ENCODE measurements around the gene ROCK2.

Gene ROCK2

DNA sequence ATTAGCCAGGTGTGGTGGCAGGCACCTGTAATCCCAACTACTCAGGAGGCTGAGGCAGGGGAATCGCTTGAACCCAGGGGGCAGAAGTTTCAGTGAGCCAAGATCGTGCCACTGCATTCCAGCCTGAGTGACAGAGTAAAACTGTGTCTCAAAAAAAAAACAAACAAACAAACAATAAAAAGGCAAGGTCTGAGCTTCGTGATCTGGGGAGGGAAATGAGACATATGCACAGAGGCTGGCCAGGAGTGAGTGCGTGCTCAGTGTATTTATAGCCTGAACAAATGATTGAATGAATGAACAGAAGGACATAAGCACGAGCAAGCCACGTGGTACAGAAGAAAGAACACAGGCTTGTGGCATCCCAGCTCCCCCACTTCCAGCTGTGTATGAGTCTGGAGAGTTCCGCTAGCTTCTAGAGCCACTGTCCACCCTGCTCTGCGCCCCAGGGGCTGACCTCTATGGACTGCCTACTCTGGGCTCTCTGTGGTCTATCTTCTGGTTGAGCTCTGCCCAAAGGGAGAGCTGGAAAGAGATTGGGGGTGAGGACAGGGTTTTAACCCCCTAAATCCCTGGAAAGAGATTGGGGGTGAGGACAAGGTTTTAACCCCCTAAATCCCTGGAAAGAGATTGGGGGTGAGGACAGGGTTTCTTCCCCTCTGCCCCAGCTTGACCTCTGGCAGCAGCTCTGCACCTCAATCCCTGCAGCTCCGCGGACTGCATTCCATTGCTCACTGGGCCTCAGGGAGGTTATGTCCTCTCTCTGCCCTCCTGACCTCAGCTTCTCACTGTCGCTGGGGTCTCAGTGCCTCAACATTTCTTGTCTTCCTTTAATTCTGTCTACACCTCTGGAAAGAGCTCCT is 11.0 kb upstream of the ROCK2 start:
- TF ChIP-seq CEBPB (IDR thresholded peaks at IDR 0.05): no peak
- no peak for TF ChIP-seq TCF12 (IDR thresholded peaks at IDR 0.05; ENCODE audit: low read depth)
- no peak for TF ChIP-seq ZBTB7A (IDR thresholded peaks at IDR 0.05; ENCODE audit: low read depth)
- TF ChIP-seq TAF1 (IDR thresholded peaks at IDR 0.05; ENCODE audit: low read depth): no peak
- TF ChIP-seq, protein P1, sequence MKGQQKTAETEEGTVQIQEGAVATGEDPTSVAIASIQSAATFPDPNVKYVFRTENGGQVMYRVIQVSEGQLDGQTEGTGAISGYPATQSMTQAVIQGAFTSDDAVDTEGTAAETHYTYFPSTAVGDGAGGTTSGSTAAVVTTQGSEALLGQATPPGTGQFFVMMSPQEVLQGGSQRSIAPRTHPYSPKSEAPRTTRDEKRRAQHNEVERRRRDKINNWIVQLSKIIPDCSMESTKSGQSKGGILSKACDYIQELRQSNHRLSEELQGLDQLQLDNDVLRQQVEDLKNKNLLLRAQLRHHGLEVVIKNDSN (IDR thresholded peaks at IDR 0.05): no peak
- no peak for TF ChIP-seq CREB1 (IDR thresholded peaks at IDR 0.05; ENCODE audit: low read depth)
- TF ChIP-seq YY1 (IDR thresholded peaks at IDR 0.05; ENCODE audit: low read depth): no peak
- TF ChIP-seq EGR1 (IDR thresholded peaks at IDR 0.05): no peak
- TF ChIP-seq, protein P2, sequence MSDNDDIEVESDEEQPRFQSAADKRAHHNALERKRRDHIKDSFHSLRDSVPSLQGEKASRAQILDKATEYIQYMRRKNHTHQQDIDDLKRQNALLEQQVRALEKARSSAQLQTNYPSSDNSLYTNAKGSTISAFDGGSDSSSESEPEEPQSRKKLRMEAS (IDR thresholded peaks at IDR 0.05): no peak
- no peak for TF ChIP-seq NFIC (IDR thresholded peaks at IDR 0.05)
- TF ChIP-seq, protein P3, sequence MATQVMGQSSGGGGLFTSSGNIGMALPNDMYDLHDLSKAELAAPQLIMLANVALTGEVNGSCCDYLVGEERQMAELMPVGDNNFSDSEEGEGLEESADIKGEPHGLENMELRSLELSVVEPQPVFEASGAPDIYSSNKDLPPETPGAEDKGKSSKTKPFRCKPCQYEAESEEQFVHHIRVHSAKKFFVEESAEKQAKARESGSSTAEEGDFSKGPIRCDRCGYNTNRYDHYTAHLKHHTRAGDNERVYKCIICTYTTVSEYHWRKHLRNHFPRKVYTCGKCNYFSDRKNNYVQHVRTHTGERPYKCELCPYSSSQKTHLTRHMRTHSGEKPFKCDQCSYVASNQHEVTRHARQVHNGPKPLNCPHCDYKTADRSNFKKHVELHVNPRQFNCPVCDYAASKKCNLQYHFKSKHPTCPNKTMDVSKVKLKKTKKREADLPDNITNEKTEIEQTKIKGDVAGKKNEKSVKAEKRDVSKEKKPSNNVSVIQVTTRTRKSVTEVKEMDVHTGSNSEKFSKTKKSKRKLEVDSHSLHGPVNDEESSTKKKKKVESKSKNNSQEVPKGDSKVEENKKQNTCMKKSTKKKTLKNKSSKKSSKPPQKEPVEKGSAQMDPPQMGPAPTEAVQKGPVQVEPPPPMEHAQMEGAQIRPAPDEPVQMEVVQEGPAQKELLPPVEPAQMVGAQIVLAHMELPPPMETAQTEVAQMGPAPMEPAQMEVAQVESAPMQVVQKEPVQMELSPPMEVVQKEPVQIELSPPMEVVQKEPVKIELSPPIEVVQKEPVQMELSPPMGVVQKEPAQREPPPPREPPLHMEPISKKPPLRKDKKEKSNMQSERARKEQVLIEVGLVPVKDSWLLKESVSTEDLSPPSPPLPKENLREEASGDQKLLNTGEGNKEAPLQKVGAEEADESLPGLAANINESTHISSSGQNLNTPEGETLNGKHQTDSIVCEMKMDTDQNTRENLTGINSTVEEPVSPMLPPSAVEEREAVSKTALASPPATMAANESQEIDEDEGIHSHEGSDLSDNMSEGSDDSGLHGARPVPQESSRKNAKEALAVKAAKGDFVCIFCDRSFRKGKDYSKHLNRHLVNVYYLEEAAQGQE (IDR thresholded peaks at IDR 0.05; ENCODE audit: low read depth): no peak
- no peak for TF ChIP-seq EP300 (IDR thresholded peaks at IDR 0.05; ENCODE audit: borderline replicate concordance)
- TF ChIP-seq FOXM1 (IDR thresholded peaks at IDR 0.05; ENCODE audit: borderline replicate concordance, low read depth): no peak
- no peak for TF ChIP-seq RAD21 (IDR thresholded peaks at IDR 0.05; ENCODE audit: low read depth)
- no peak for TF ChIP-seq TEAD4 (IDR thresholded peaks at IDR 0.05)

- TF ChIP-seq RAD21 (IDR thresholded peaks at IDR 0.05; ENCODE audit: low read depth) (no peak), CREB1 (IDR thresholded peaks at IDR 0.05; ENCODE audit: low read depth) (no peak), YY1 (IDR thresholded peaks at IDR 0.05; ENCODE audit: low read depth) (no peak), ZBTB7A (IDR thresholded peaks at IDR 0.05; ENCODE audit: low read depth) (no peak), TEAD4 (IDR thresholded peaks at IDR 0.05) (no peak), EP300 (IDR thresholded peaks at IDR 0.05; ENCODE audit: borderline replicate concordance) (no peak), TAF1 (IDR thresholded peaks at IDR 0.05; ENCODE audit: low read depth) (no peak), NFIC (IDR thresholded peaks at IDR 0.05) (no peak), FOXM1 (IDR thresholded peaks at IDR 0.05; ENCODE audit: borderline replicate concordance, low read depth) (no peak), CEBPB (IDR thresholded peaks at IDR 0.05) (no peak)
- TF ChIP-seq, protein P1 (IDR thresholded peaks at IDR 0.05): no peak
- TF ChIP-seq, protein P2 (IDR thresholded peaks at IDR 0.05): no peak
These were observed 10.1 kb upstream of the ROCK2 start for GRCh38 chr2:11354363-11355154.

DNA sequence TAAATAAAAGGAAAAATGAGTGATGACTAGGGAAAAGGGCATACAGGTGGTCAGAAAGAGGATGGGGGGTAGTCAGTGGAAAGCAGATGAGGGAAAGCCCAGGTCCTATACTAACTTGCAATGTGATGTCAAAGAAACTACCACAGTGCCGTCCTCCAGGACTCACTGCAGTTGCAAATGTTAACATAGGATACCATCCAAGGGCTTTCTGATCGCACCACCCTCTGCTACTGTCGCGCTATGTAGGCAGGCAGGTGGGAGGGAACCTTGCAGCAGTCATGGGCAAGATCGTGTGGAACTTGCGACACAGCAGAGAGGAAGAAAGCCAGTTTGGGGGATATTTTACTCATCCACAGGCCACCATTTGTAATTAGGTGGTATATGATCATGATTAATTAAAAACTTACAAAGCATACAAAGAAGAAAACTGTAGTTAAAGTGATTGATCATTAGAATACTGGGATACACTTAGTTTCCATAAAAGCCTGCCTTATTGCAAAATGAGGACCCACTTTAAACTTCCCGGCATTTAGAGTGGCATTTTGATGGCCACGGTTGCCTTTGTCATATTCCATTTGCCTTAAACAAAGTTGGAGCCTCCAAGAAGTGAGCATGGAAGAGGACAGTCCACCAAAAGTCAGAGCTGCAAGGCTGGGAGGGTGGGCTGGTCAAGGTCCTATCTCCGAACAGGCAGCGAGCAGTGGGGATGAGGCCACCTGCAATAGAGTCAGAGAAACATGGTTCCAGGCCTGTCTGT is 8.5 kb upstream of the ROCK2 start:
- no peak for TF ChIP-seq EP300 (IDR thresholded peaks at IDR 0.05; ENCODE audit: borderline replicate concordance)
- TF ChIP-seq, protein P1 (IDR thresholded peaks at IDR 0.05): no peak
- no peak for TF ChIP-seq NFIC (IDR thresholded peaks at IDR 0.05)
- TF ChIP-seq RAD21 (IDR thresholded peaks at IDR 0.05; ENCODE audit: low read depth): no peak
- TF ChIP-seq, protein P2 (IDR thresholded peaks at IDR 0.05): no peak
- TF ChIP-seq TCF12 (IDR thresholded peaks at IDR 0.05; ENCODE audit: low read depth): no peak
- no peak for TF ChIP-seq FOXM1 (IDR thresholded peaks at IDR 0.05; ENCODE audit: borderline replicate concordance, low read depth)
- TF ChIP-seq, protein P3 (IDR thresholded peaks at IDR 0.05; ENCODE audit: low read depth): no peak
- TF ChIP-seq CEBPB (IDR thresholded peaks at IDR 0.05): no peak
- no peak for TF ChIP-seq ZBTB7A (IDR thresholded peaks at IDR 0.05; ENCODE audit: low read depth)
- no peak for TF ChIP-seq CREB1 (IDR thresholded peaks at IDR 0.05; ENCODE audit: low read depth)
- TF ChIP-seq TEAD4 (IDR thresholded peaks at IDR 0.05): no peak
- TF ChIP-seq YY1 (IDR thresholded peaks at IDR 0.05; ENCODE audit: low read depth): no peak
- TF ChIP-seq TAF1 (IDR thresholded peaks at IDR 0.05; ENCODE audit: low read depth): no peak
- TF ChIP-seq EGR1 (IDR thresholded peaks at IDR 0.05): no peak

Measured in Ishikawa (cell line).